ENCODE data around the gene RPL31.

RPL31 gene

DNA sequence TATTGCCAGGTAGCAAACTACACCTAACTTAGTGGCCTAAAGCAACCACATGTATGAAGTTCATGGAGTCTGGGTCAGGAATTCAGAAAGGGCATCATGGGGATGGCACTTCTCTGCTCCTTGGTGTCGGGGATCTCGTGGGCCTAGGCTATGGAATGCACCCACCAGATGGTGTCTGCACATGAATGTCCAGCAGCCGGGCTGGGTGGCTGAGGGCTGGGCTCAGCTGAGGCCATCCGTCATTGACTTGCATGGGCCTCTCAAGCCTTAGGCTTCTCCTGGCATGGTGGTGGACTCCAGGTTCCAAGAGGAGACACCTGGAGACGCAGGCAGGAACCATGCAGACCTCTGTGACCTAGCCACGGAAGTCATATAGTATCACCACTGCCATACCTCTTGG, 26.0 kb upstream of the RPL31 start:
- H3K36me3 ChIP-seq (ENCODE audit: low read length) = no peaks in the 10 kb centered on the region
- H3K79me2 ChIP-seq (ENCODE audit: insufficient read depth, low read length) = no peaks in the 10 kb centered on the region
- H3K4me3 ChIP-seq (ENCODE audit: insufficient read depth, low read length, poor library complexity, severe bottlenecking) = no peak overlapping the region
- TF ChIP-seq, protein P1, sequence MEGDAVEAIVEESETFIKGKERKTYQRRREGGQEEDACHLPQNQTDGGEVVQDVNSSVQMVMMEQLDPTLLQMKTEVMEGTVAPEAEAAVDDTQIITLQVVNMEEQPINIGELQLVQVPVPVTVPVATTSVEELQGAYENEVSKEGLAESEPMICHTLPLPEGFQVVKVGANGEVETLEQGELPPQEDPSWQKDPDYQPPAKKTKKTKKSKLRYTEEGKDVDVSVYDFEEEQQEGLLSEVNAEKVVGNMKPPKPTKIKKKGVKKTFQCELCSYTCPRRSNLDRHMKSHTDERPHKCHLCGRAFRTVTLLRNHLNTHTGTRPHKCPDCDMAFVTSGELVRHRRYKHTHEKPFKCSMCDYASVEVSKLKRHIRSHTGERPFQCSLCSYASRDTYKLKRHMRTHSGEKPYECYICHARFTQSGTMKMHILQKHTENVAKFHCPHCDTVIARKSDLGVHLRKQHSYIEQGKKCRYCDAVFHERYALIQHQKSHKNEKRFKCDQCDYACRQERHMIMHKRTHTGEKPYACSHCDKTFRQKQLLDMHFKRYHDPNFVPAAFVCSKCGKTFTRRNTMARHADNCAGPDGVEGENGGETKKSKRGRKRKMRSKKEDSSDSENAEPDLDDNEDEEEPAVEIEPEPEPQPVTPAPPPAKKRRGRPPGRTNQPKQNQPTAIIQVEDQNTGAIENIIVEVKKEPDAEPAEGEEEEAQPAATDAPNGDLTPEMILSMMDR (IDR thresholded peaks at IDR 0.05; ENCODE audit: insufficient read depth, low read length, poor library complexity, severe bottlenecking) = no peak
- TF ChIP-seq EZH2phosphoT487 (conservative IDR thresholded peaks at IDR 0.05; ENCODE audit: low read length) = no peak
- no peak overlapping the region for H3K4me2 ChIP-seq (ENCODE audit: low read depth, low read length, poor library complexity, severe bottlenecking)
- H2AFZ ChIP-seq (ENCODE audit: low read depth, low read length, severe bottlenecking) = no peak overlapping the region
- H3F3A ChIP-seq (ENCODE audit: insufficient read depth) = no peaks in the 10 kb centered on the region
- no peaks in the 10 kb centered on the region for H3K9me2 ChIP-seq (replicated peaks; ENCODE audit: insufficient read depth, low read length)
- no peaks in the 10 kb centered on the region for H3K27me3 ChIP-seq (ENCODE audit: low read length)
- no peaks in the 10 kb centered on the region for H3K9me3 ChIP-seq (ENCODE audit: insufficient read depth, low read length)
- H3K27ac ChIP-seq (ENCODE audit: low read depth, low read length) = no peak overlapping the region
- H3K9ac ChIP-seq (ENCODE audit: low read length) = no peak overlapping the region
- H4K20me1 ChIP-seq (ENCODE audit: low read depth, low read length) = no peaks in the 10 kb centered on the region

DNA sequence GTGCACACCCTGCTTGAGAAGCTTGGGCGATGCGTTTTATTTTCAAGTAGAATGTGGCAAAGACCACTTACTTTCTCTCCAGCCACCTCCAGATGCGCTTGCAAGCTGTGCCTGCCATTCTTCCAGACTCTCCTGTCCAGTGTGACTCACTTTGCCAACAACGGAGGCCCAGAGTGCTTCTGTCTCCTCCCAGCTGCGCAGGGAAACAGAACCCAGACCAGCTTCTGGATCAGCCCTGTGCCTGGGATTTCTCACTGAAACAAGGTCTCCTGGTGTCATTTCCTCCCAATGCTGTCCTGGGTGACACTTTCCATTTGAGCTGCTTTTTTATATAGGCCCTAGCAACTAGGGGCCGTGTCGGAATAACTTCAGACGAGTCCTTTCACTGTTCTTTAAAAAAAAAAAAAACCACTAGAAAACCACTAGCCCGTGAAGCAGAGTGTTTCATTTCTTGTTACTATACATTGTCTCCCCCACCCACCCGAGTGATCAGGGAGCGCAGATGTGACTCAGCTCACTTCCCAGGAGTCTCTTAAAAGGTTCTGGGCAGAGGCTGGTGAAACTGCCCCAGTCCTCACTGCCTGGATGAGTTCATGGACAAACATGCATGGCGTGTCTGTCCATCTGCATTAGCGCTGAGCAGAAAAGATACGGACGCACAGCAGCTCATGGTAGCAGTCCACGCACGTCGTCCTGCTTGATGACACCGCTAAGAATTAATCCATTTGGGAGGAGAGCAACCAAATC, 25.3 kb upstream of the RPL31 start:
- Histone ChIP-seq H3K9me3 (ENCODE audit: insufficient read depth, low read length) (no peaks in the 10 kb centered on the region), H3K4me2 (ENCODE audit: low read depth, low read length, poor library complexity, severe bottlenecking) (no peak overlapping the region), H3K4me3 (ENCODE audit: insufficient read depth, low read length, poor library complexity, severe bottlenecking) (no peak overlapping the region), H3K36me3 (ENCODE audit: low read length) (no peaks in the 10 kb centered on the region), H4K20me1 (ENCODE audit: low read depth, low read length) (no peaks in the 10 kb centered on the region), H3K27ac (ENCODE audit: low read depth, low read length) (no peak overlapping the region), H3F3A (ENCODE audit: insufficient read depth) (no peaks in the 10 kb centered on the region), H2AFZ (ENCODE audit: low read depth, low read length, severe bottlenecking) (no peak overlapping the region), H3K9me2 (replicated peaks; ENCODE audit: insufficient read depth, low read length) (no peaks in the 10 kb centered on the region), H3K79me2 (ENCODE audit: insufficient read depth, low read length) (no peaks in the 10 kb centered on the region), H3K9ac (ENCODE audit: low read length) (no peak overlapping the region), H3K27me3 (ENCODE audit: low read length) (no peaks in the 10 kb centered on the region)
- TF ChIP-seq, protein P1 (IDR thresholded peaks at IDR 0.05; ENCODE audit: insufficient read depth, low read length, poor library complexity, severe bottlenecking) = no peak
- no peak for TF ChIP-seq EZH2phosphoT487 (conservative IDR thresholded peaks at IDR 0.05; ENCODE audit: low read length)

DNA sequence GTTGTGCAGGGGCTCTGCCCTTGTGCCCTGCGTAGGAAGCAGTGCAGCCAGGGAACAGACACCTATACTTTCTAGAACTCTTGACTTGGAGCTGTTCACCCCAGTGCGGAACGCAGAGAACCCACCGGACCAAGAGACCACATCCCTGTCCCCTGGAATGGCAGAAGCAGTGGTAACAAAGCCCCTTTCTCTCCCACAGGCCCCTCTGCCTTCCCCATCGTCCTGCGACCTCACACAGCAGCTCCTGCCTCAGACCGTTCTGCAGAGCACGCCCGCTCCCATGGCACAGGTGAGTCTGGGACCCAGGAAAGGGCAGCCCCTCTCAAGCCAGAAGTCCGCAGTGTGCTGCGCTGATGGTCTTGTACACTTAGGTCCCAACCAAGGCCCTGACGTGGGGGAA, 24.6 kb upstream of the RPL31 start:
- no peak overlapping the region for H3K4me2 ChIP-seq (ENCODE audit: low read depth, low read length, poor library complexity, severe bottlenecking)
- H3K9me3 ChIP-seq (ENCODE audit: insufficient read depth, low read length) = no peaks in the 10 kb centered on the region
- no peak overlapping the region for H3K27ac ChIP-seq (ENCODE audit: low read depth, low read length)
- H3K27me3 ChIP-seq (ENCODE audit: low read length) = no peaks in the 10 kb centered on the region
- H3F3A ChIP-seq (ENCODE audit: insufficient read depth) = no peaks in the 10 kb centered on the region
- no peak overlapping the region for H2AFZ ChIP-seq (ENCODE audit: low read depth, low read length, severe bottlenecking)
- no peak overlapping the region for H3K9ac ChIP-seq (ENCODE audit: low read length)
- H3K36me3 ChIP-seq (ENCODE audit: low read length) = no peaks in the 10 kb centered on the region
- TF ChIP-seq EZH2phosphoT487 (conservative IDR thresholded peaks at IDR 0.05; ENCODE audit: low read length) = no peak
- TF ChIP-seq, protein P1 (IDR thresholded peaks at IDR 0.05; ENCODE audit: insufficient read depth, low read length, poor library complexity, severe bottlenecking) = no peak
- no peaks in the 10 kb centered on the region for H3K9me2 ChIP-seq (replicated peaks; ENCODE audit: insufficient read depth, low read length)
- H3K79me2 ChIP-seq (ENCODE audit: insufficient read depth, low read length) = no peaks in the 10 kb centered on the region
- no peaks in the 10 kb centered on the region for H4K20me1 ChIP-seq (ENCODE audit: low read depth, low read length)
- no peak overlapping the region for H3K4me3 ChIP-seq (ENCODE audit: insufficient read depth, low read length, poor library complexity, severe bottlenecking)

Data from SU-DHL-6 (cell line).